HFF-Myc (cell line): ENCODE results near the gene DAND5.

ENCODE experiments used
- DNase-seq: peaks from one replicate; pipeline ENCODE4 v3.0.0-alpha.2; 2011; ENCODE audit warnings: low read depth; ENCODE audit errors: extremely low read depth
- H3K4me3 ChIP-seq: replicated peaks from 2 replicates; pipeline ENCODE4 v1.5.1; 2011; ENCODE audit warnings: low read depth, mild to moderate bottlenecking, control low read depth, low read length
- CTCF ChIP-seq: IDR thresholded peaks from 2 replicates; pipeline ENCODE4 v1.5.1; 2012; ENCODE audit warnings: mild to moderate bottlenecking, low read depth, low read length, control low read depth; ENCODE audit errors: missing control alignments

DAND5 gene

GRCh38 chr19:13001502-13002165, 32.3 kb downstream of the DAND5 start:
- no peak for DNase-seq
- TF ChIP-seq CTCF = no peak
- no peak overlapping the region for H3K4me3 ChIP-seq

DNA sequence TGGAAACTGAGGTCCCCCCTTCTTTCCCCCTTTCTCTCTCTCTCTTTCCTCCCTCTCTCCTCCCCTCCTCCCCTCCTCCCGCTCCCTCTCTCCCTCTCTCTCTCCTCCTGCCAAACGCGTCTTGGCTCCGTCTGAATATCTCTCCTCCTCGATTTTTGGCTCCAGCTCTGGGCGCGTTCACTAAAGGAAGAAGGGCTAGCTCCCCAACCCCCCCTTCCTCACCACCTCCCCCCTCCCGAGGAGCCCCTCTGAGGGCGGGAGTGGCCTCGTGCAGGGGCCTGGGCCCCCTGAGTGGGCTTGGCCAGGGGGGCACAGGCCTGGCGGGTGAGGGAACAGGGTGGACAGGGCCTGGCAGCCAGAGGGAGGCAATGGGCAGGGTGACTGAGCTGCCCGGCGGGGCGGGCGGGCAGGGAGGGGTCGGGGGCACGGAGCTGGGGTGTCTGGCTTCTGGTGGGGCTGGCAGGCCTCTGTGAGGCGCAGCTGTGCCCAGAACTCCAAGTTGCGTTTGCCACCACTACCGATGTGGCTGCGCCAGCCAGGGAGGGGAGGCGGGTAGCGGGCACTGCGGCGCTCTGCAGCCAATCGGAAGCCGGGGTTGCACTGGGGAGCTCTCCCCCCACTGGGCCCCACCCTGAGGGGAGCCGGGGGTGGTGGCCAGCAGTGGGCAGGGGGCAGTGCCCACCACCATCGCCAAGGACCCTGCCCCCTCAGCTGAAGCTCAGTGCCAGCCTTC, 33.0 kb downstream of the DAND5 start:
- H3K4me3 ChIP-seq = no peak overlapping the region
- no peak for DNase-seq
- no peak for TF ChIP-seq CTCF

DNA sequence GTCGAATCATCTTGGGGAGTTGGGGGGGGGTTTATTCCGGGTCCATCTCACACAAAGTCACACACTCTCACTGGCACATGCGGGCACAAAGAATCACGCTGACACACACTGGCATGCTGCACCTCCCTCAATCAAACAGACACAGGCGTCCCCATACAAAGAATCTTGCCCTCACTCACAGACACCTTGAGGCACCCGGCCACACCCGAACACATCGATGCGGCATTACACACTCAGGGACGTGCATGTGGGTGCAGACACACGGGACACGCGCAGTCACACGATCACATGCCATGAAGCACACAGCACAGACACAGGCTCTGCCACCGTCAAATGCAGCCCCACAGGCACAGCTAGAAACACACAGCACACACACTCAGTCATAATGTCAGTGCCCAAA, 33.7 kb downstream of the DAND5 start:
- no peak for DNase-seq
- no peak overlapping the region for H3K4me3 ChIP-seq
- TF ChIP-seq CTCF = no peak

DNA sequence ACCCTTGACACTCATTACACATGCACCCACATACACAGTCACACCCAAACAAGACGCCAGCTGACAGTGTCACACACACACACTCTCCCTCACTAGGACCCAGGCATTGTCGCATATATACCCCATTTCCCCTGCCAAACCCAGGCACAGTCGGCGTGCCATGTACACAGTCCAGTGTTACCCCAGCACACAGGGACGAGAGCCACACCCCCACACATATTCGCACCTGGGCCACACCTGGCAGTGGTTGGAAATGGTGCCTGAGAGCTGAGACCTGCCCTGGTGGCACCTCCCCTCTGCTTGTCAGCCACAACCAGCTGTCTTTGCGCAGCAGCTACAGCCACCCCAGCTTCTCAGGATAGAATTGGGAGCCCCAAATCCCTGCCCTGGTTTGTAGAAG, 34.9 kb downstream of the DAND5 start:
- DNase-seq = no peak
- TF ChIP-seq CTCF = no peak

GRCh38 chr19:13005253-13005652, 35.9 kb downstream of the DAND5 start:
- H3K4me3 ChIP-seq = no peak overlapping the region
- TF ChIP-seq CTCF = no peak

More for the DNA sequence above, 34.9 kb downstream of the DAND5 start:
- H3K4me3 ChIP-seq = no peak overlapping the region

DNA sequence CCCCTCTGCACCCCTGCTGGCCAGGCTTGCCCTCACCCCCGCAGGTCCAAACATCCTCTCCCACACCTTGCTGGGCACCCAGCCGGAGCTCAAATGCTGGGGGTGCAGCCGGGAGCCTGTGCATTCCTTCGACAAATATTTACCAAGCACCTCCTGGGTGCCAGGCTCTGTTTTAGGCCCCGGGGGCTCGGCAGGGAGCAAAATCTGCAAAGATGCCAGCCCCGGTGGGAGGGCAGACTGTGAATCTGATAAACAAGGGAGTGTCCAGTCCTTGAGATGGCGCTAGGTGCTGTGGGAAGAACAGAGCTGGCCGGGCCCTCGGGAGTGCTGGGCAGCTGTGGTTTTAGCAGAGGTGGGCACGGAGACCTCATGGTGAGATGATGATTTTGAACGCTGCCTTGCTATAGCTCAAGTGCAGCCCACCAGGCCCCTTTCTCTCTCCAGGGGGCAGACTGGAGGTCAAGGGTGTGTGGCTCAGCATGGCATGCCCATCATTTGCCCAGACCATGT, 36.5 kb downstream of the DAND5 start:
- DNase-seq = no peak
- no peak overlapping the region for H3K4me3 ChIP-seq
- no peak for TF ChIP-seq CTCF

More at GRCh38 chr19:13005253-13005652, 35.9 kb downstream of the DAND5 start:
- DNase-seq = no peak
